ENCODE measurements around the gene NRXN3. TPM values are rescaled to one million over a fixed set of nuclear protein-coding genes. Genes with fewer than 3 reads are reported as not detected.

Gene NRXN3
- total RNA-seq, 2 donors from 2014 or later = not detected

- Mint-ChIP-seq H3K27ac (no peak overlapping the region), H3K4me1 (no peaks in the 10 kb centered on the region), H3K36me3 (ENCODE audit: low read depth) (no peaks in the 10 kb centered on the region), H3K27me3 (no peaks in the 10 kb centered on the region), H3K4me3 (no peak overlapping the region)
- DNase-seq (no peak), ATAC-seq (no peak)
- no peaks in the 10 kb centered on the region for H3K9me3 ChIP-seq (ENCODE audit: control insufficient read depth, low read length, poor library complexity, severe bottlenecking)
These were observed 1387.1 kb downstream of the NRXN3 start for GRCh38 chr14:79557309-79557708.

GRCh38 chr14:79562185-79562584, 1392.0 kb downstream of the NRXN3 start:
- no peak for DNase-seq
- Mint-ChIP-seq H3K36me3 (ENCODE audit: low read depth) (no peaks in the 10 kb centered on the region), H3K4me3 (no peak overlapping the region), H3K4me1 (no peaks in the 10 kb centered on the region), H3K27me3 (no peaks in the 10 kb centered on the region), H3K27ac (no peak overlapping the region)
- ATAC-seq = no peak
- H3K9me3 ChIP-seq (ENCODE audit: control insufficient read depth, low read length, poor library complexity, severe bottlenecking) = no peaks in the 10 kb centered on the region

- no peaks in the 10 kb centered on the region for H3K9me3 ChIP-seq (ENCODE audit: control insufficient read depth, low read length, poor library complexity, severe bottlenecking)
- DNase-seq = no peak
- no peak for ATAC-seq
- Mint-ChIP-seq H3K4me3 (no peak overlapping the region), H3K36me3 (ENCODE audit: low read depth) (no peaks in the 10 kb centered on the region), H3K27me3 (no peaks in the 10 kb centered on the region), H3K27ac (no peak overlapping the region), H3K4me1 (no peaks in the 10 kb centered on the region)
These were observed 1394.2 kb downstream of the NRXN3 start for GRCh38 chr14:79564371-79564770.

- Mint-ChIP-seq H3K27me3 (no peaks in the 10 kb centered on the region), H3K36me3 (ENCODE audit: low read depth) (no peaks in the 10 kb centered on the region), H3K4me1 (no peaks in the 10 kb centered on the region), H3K27ac (no peak overlapping the region), H3K4me3 (no peak overlapping the region)
- DNase-seq (no peak), ATAC-seq (no peak)
- no peaks in the 10 kb centered on the region for H3K9me3 ChIP-seq (ENCODE audit: control insufficient read depth, low read length, poor library complexity, severe bottlenecking)
These were observed 1397.1 kb downstream of the NRXN3 start for GRCh38 chr14:79567306-79567705.

- DNase-seq = no peak
- Mint-ChIP-seq H3K4me3 (no peak overlapping the region), H3K4me1 (no peaks in the 10 kb centered on the region), H3K36me3 (ENCODE audit: low read depth) (no peaks in the 10 kb centered on the region), H3K27ac (no peak overlapping the region), H3K27me3 (no peaks in the 10 kb centered on the region)
- ATAC-seq = no peak
- H3K9me3 ChIP-seq (ENCODE audit: control insufficient read depth, low read length, poor library complexity, severe bottlenecking) = no peaks in the 10 kb centered on the region
These were observed 1398.4 kb downstream of the NRXN3 start for GRCh38 chr14:79568594-79568993.

- no peaks in the 10 kb centered on the region for H3K4me1 Mint-ChIP-seq
- no peaks in the 10 kb centered on the region for H3K27me3 Mint-ChIP-seq
- no peaks in the 10 kb centered on the region for H3K9me3 ChIP-seq (ENCODE audit: control insufficient read depth, low read length, poor library complexity, severe bottlenecking)
- ATAC-seq (no peak), DNase-seq (no peak)
- no peak overlapping the region for H3K27ac Mint-ChIP-seq
- H3K36me3 Mint-ChIP-seq (ENCODE audit: low read depth) = no peaks in the 10 kb centered on the region
- H3K4me3 Mint-ChIP-seq = no peak overlapping the region
These were observed 1398.9 kb downstream of the NRXN3 start for GRCh38 chr14:79569072-79569471.

GRCh38 chr14:79570648-79571047, 1400.5 kb downstream of the NRXN3 start:
- ATAC-seq (no peak), DNase-seq (no peak)
- H3K27me3 Mint-ChIP-seq = no peaks in the 10 kb centered on the region
- no peaks in the 10 kb centered on the region for H3K36me3 Mint-ChIP-seq (ENCODE audit: low read depth)
- H3K9me3 ChIP-seq (ENCODE audit: control insufficient read depth, low read length, poor library complexity, severe bottlenecking) = no peaks in the 10 kb centered on the region
- no peak overlapping the region for H3K4me3 Mint-ChIP-seq
- no peaks in the 10 kb centered on the region for H3K4me1 Mint-ChIP-seq
- no peak overlapping the region for H3K27ac Mint-ChIP-seq

GRCh38 chr14:79571366-79571765, 1401.2 kb downstream of the NRXN3 start:
- Mint-ChIP-seq H3K4me3 (no peak overlapping the region), H3K27ac (no peak overlapping the region)

GRCh38 chr14:79573486-79573885, 1403.3 kb downstream of the NRXN3 start:
- H3K27ac Mint-ChIP-seq = no peak overlapping the region
- H3K36me3 Mint-ChIP-seq (ENCODE audit: low read depth) = no peaks in the 10 kb centered on the region
- ATAC-seq (no peak), DNase-seq (no peak)
- no peaks in the 10 kb centered on the region for H3K27me3 Mint-ChIP-seq
- no peak overlapping the region for H3K4me3 Mint-ChIP-seq
- H3K9me3 ChIP-seq (ENCODE audit: control insufficient read depth, low read length, poor library complexity, severe bottlenecking) = no peaks in the 10 kb centered on the region
- no peaks in the 10 kb centered on the region for H3K4me1 Mint-ChIP-seq

More at GRCh38 chr14:79571366-79571765, 1401.2 kb downstream of the NRXN3 start:
- H3K4me1 Mint-ChIP-seq = no peaks in the 10 kb centered on the region
- DNase-seq (no peak), ATAC-seq (no peak)
- no peaks in the 10 kb centered on the region for H3K9me3 ChIP-seq (ENCODE audit: control insufficient read depth, low read length, poor library complexity, severe bottlenecking)
- no peaks in the 10 kb centered on the region for H3K36me3 Mint-ChIP-seq (ENCODE audit: low read depth)
- H3K27me3 Mint-ChIP-seq = no peaks in the 10 kb centered on the region

GRCh38 chr14:79575032-79575431, 1404.9 kb downstream of the NRXN3 start:
- no peaks in the 10 kb centered on the region for H3K4me1 Mint-ChIP-seq
- ATAC-seq (no peak), DNase-seq (no peak)
- no peaks in the 10 kb centered on the region for H3K27me3 Mint-ChIP-seq
- H3K36me3 Mint-ChIP-seq (ENCODE audit: low read depth) = no peaks in the 10 kb centered on the region
- no peak overlapping the region for H3K27ac Mint-ChIP-seq
- H3K9me3 ChIP-seq (ENCODE audit: control insufficient read depth, low read length, poor library complexity, severe bottlenecking) = no peaks in the 10 kb centered on the region
- no peak overlapping the region for H3K4me3 Mint-ChIP-seq

GRCh38 chr14:79576424-79576823, 1406.3 kb downstream of the NRXN3 start:
- ATAC-seq = no peak

GRCh38 chr14:79578470-79578869, 1408.3 kb downstream of the NRXN3 start:
- no peak for ATAC-seq
- H3K4me3 Mint-ChIP-seq = no peak overlapping the region
- DNase-seq = no peak
- no peaks in the 10 kb centered on the region for H3K27me3 Mint-ChIP-seq
- no peaks in the 10 kb centered on the region for H3K36me3 Mint-ChIP-seq (ENCODE audit: low read depth)
- no peaks in the 10 kb centered on the region for H3K9me3 ChIP-seq (ENCODE audit: control insufficient read depth, low read length, poor library complexity, severe bottlenecking)
- no peak overlapping the region for H3K27ac Mint-ChIP-seq
- H3K4me1 Mint-ChIP-seq = no peaks in the 10 kb centered on the region

More at GRCh38 chr14:79576424-79576823, 1406.3 kb downstream of the NRXN3 start:
- no peaks in the 10 kb centered on the region for H3K4me1 Mint-ChIP-seq
- no peak overlapping the region for H3K27ac Mint-ChIP-seq
- H3K4me3 Mint-ChIP-seq = no peak overlapping the region
- H3K9me3 ChIP-seq (ENCODE audit: control insufficient read depth, low read length, poor library complexity, severe bottlenecking) = no peaks in the 10 kb centered on the region
- no peak for DNase-seq
- H3K27me3 Mint-ChIP-seq = no peaks in the 10 kb centered on the region
- no peaks in the 10 kb centered on the region for H3K36me3 Mint-ChIP-seq (ENCODE audit: low read depth)

GRCh38 chr14:79580414-79580813, 1410.2 kb downstream of the NRXN3 start:
- no peaks in the 10 kb centered on the region for H3K9me3 ChIP-seq (ENCODE audit: control insufficient read depth, low read length, poor library complexity, severe bottlenecking)
- no peak for DNase-seq
- H3K36me3 Mint-ChIP-seq (ENCODE audit: low read depth) = no peaks in the 10 kb centered on the region
- no peak overlapping the region for H3K27ac Mint-ChIP-seq
- no peak overlapping the region for H3K4me3 Mint-ChIP-seq
- H3K4me1 Mint-ChIP-seq = no peaks in the 10 kb centered on the region
- no peaks in the 10 kb centered on the region for H3K27me3 Mint-ChIP-seq
- no peak for ATAC-seq

- H3K9me3 ChIP-seq (ENCODE audit: control insufficient read depth, low read length, poor library complexity, severe bottlenecking) = no peaks in the 10 kb centered on the region
- no peaks in the 10 kb centered on the region for H3K27me3 Mint-ChIP-seq
- DNase-seq (no peak), ATAC-seq (no peak)
- H3K36me3 Mint-ChIP-seq (ENCODE audit: low read depth) = no peaks in the 10 kb centered on the region
- no peak overlapping the region for H3K4me3 Mint-ChIP-seq
- no peak overlapping the region for H3K27ac Mint-ChIP-seq
- H3K4me1 Mint-ChIP-seq = no peaks in the 10 kb centered on the region
These were observed 1410.7 kb downstream of the NRXN3 start for GRCh38 chr14:79580906-79581305.
